Natural killer cell (primary cell): ENCODE data around the gene HSPB2. TPM values are rescaled to one million over a fixed set of nuclear protein-coding genes. Genes with fewer than 3 reads are reported as not detected.
"Not testable (repeated sequence)": the region's sequence is repeated elsewhere in the genome, so short reads cannot be mapped to it uniquely, and the experiment has no call there.

Experiments used
- ATAC-seq, 3 donors: fragments of 150-1000 bp in 2 of 3; fragments of 200-7000 bp in 1 of 3; cut with Tn5 transposase; 1 replicate in 1 of 3; 2 replicates in 2 of 3; pipeline ENCODE4 v1.10.0; 2021; ENCODE audit warnings: mild to moderate bottlenecking in 2 of 3, moderate library complexity in 2 of 3
- DNase-seq, 2 donors: peaks; one replicate each; pipeline versions ENCODE4 v3.0.0 to v3.0.0-alpha.2; 2013 to 2021; ENCODE audit warnings: mixed read lengths in 1 of 2
- H3K27ac ChIP-seq: one replicate; pipeline ENCODE4 v1.5.1; 2013; ENCODE audit warnings: mild to moderate bottlenecking, low read length
- H3K27me3 ChIP-seq: one replicate; pipeline ENCODE4 v1.6.1; 2013; ENCODE audit warnings: low read length; ENCODE audit not compliant: control insufficient read depth, insufficient read depth
- H3K36me3 ChIP-seq: one replicate; pipeline ENCODE4 v1.6.1; 2013; ENCODE audit warnings: low read length; ENCODE audit not compliant: control insufficient read depth, insufficient read depth
- H3K4me1 ChIP-seq: one replicate; pipeline ENCODE4 v1.6.1; 2013; ENCODE audit warnings: low read length; ENCODE audit not compliant: control insufficient read depth, insufficient read depth
- H3K4me3 ChIP-seq: one replicate; pipeline ENCODE4 v1.5.1; 2013; ENCODE audit warnings: low read length
- H3K9me3 ChIP-seq: one replicate; pipeline ENCODE4 v1.6.1; 2013; ENCODE audit warnings: low read length; ENCODE audit not compliant: control insufficient read depth, insufficient read depth
- H3K27ac Mint-ChIP-seq, 2 donors: one replicate each; pipeline ENCODE4 v1.8.0; 2022; ENCODE audit warnings: mild to moderate bottlenecking in 2 of 2, mixed read lengths in 2 of 2, moderate library complexity in 1 of 2
- H3K27me3 Mint-ChIP-seq, 2 donors: one replicate each; pipeline ENCODE4 v1.8.0; 2022; ENCODE audit warnings: low read depth in 2 of 2, mixed read lengths in 2 of 2
- H3K36me3 Mint-ChIP-seq: one replicate; pipeline ENCODE4 v1.8.0; 2022; ENCODE audit warnings: mixed read lengths
- H3K4me1 Mint-ChIP-seq, 2 donors: one replicate each; pipeline ENCODE4 v1.8.0; 2022; ENCODE audit warnings: mixed read lengths in 2 of 2
- H3K4me3 Mint-ChIP-seq: one replicate; pipeline ENCODE4 v1.8.0; 2022; ENCODE audit warnings: mild to moderate bottlenecking, moderate library complexity, mixed read lengths
- H3K9me3 Mint-ChIP-seq, 2 donors: one replicate each; pipeline ENCODE4 v1.8.0; 2022; ENCODE audit warnings: mixed read lengths in 2 of 2
- CTCF ChIP-seq: fragments of 200-600 bp; IDR thresholded peaks from one replicate; pipeline ENCODE4 v1.8.0; 2022; ENCODE audit warnings: antibody characterized with exemption
- WGBS: methylation state at CpG from one replicate; pipeline ENCODE4 v1.1.7; 2013; ENCODE audit warnings: missing lambda C conversion rate; ENCODE audit not compliant: insufficient coverage; 5-methylcytosine and 5-hydroxymethylcytosine counted together
- intact Hi-C: fragments of 100-400 bp; cut with micrococcal nuclease; formaldehyde crosslinking; loops from one replicate; pipeline ENCODE4 v1.14.2; 2022
- total RNA-seq, 4 donors: library from RNA; stranded (reverse); fragments of 120-200 nt in 1 of 4; gene quantifications; one replicate each; pipeline versions ENCODE4 v1.2.3 to v1.2.4, GENCODE V29; 2013 to 2022

The HSPB2 gene
- total RNA-seq, 3 donors from 2014 or later (not counting 1 experiment from before 2014, with no cell fraction given) = not detected

GRCh38 chr11:111932611-111932950 is 20.0 kb downstream of the HSPB2 start:
- intact Hi-C loops = loop anchor here (5.0 kb wide), 1 partner anchor 350 kb away; no protein-coding TSS in a partner anchor
- no peak overlapping the region for H3K27ac Mint-ChIP-seq
- WGBS = 50% methylated on average over 2 of the region's 2 CpGs
- peaks cover 0 to 3% of the 10 kb centered on the region in 2 donors for H3K27me3 Mint-ChIP-seq
- TF ChIP-seq CTCF = no peak
- no peak overlapping the region for H3K4me3 Mint-ChIP-seq
- H3K27ac ChIP-seq = no peak overlapping the region
- H3K9me3 Mint-ChIP-seq = no peaks in the 10 kb centered on the region
- no peak for ATAC-seq
- peaks cover 15% of the 10 kb centered on the region for H3K4me1 ChIP-seq
- no peak for DNase-seq
- no peak overlapping the region for H3K4me3 ChIP-seq
- no peaks in the 10 kb centered on the region for H3K9me3 ChIP-seq
- no peaks in the 10 kb centered on the region for H3K36me3 ChIP-seq
- no peaks in the 10 kb centered on the region for H3K27me3 ChIP-seq
- peaks cover 15 to 25% of the 10 kb centered on the region in 2 donors for H3K4me1 Mint-ChIP-seq
- H3K36me3 Mint-ChIP-seq = no peaks in the 10 kb centered on the region

- not testable (repeated sequence) for H3K27ac Mint-ChIP-seq
- intact Hi-C loops = loop anchor here (5.0 kb wide), 1 partner anchor 349 kb away; no protein-coding TSS in a partner anchor
Observed at GRCh38 chr11:111933176-111933575, 20.6 kb downstream of the HSPB2 start.

GRCh38 chr11:111933872-111934271 is 21.3 kb downstream of the HSPB2 start:
- peaks cover 0 to 3% of the 10 kb centered on the region in 2 donors for H3K27me3 Mint-ChIP-seq
- no peaks in the 10 kb centered on the region for H3K9me3 ChIP-seq
- no peak overlapping the region for H3K27ac Mint-ChIP-seq
- no peak for TF ChIP-seq CTCF
- no peaks in the 10 kb centered on the region for H3K27me3 ChIP-seq
- DNase-seq = no peak
- no peak overlapping the region for H3K27ac ChIP-seq
- peaks cover 24 to 31% of the 10 kb centered on the region in 2 donors for H3K4me1 Mint-ChIP-seq
- intact Hi-C loops = loop anchor here (5.0 kb wide), 1 partner anchor 348 kb away; no protein-coding TSS in a partner anchor
- no CpG with 5 or more reads among the region's 1 CpG for WGBS
- no peaks in the 10 kb centered on the region for H3K36me3 ChIP-seq
- H3K4me3 Mint-ChIP-seq = no peak overlapping the region
- no peaks in the 10 kb centered on the region for H3K36me3 Mint-ChIP-seq
- peaks cover 25% of the 10 kb centered on the region for H3K4me1 ChIP-seq
- H3K4me3 ChIP-seq = no peak overlapping the region
- no peak for ATAC-seq
- no peaks in the 10 kb centered on the region for H3K9me3 Mint-ChIP-seq

More at GRCh38 chr11:111933176-111933575, 20.6 kb downstream of the HSPB2 start:
- not testable (repeated sequence) for H3K9me3 Mint-ChIP-seq, H3K4me3 Mint-ChIP-seq, H3K4me3 ChIP-seq, H3K36me3 Mint-ChIP-seq, H3K9me3 ChIP-seq, H3K36me3 ChIP-seq, DNase-seq, ATAC-seq, H3K27me3 ChIP-seq, H3K27me3 Mint-ChIP-seq, H3K27ac ChIP-seq
- H3K4me1 ChIP-seq = peaks cover 19% of the 10 kb centered on the region
- WGBS = 95% methylated on average over 14 of the region's 14 CpGs
- peaks cover 17 to 25% of the 10 kb centered on the region in 2 donors for H3K4me1 Mint-ChIP-seq

GRCh38 chr11:111934306-111934705 is 21.8 kb downstream of the HSPB2 start:
- DNase-seq = no peak
- ATAC-seq = no peak
- no peaks in the 10 kb centered on the region for H3K27me3 ChIP-seq
- Mint-ChIP-seq H3K4me3 (no peak overlapping the region), H3K4me1 (peaks cover 28 to 35% of the 10 kb centered on the region in 2 donors), H3K27me3 (peaks cover 0 to 3% of the 10 kb centered on the region in 2 donors), H3K36me3 (no peaks in the 10 kb centered on the region), H3K27ac (no peak overlapping the region), H3K9me3 (no peaks in the 10 kb centered on the region)
- no peak overlapping the region for H3K4me3 ChIP-seq
- 100% methylated on average over 1 of the region's 1 CpG for WGBS
- intact Hi-C loops = loop anchor here (5.0 kb wide), 1 partner anchor 348 kb away; no protein-coding TSS in a partner anchor
- TF ChIP-seq CTCF = no peak
- no peaks in the 10 kb centered on the region for H3K36me3 ChIP-seq
- H3K4me1 ChIP-seq = peaks cover 25% of the 10 kb centered on the region
- H3K9me3 ChIP-seq = no peaks in the 10 kb centered on the region
- H3K27ac ChIP-seq = no peak overlapping the region
